GM12873 (cell line): Measurements from ENCODE around the gene ELANE.

Source experiments
- CTCF ChIP-seq: IDR thresholded peaks from 2 replicates; pipeline ENCODE4 v1.5.1; 2012; ENCODE audit warnings: low read depth, mild to moderate bottlenecking, moderate library complexity, low read length, control low read depth; ENCODE audit not compliant: insufficient read depth; ENCODE audit errors: missing control alignments

ELANE gene

GRCh38 chr19:815775-816499 lies 36.2 kb upstream of the ELANE start:
- TF ChIP-seq CTCF: no peak

GRCh38 chr19:816500-816857 lies 35.6 kb upstream of the ELANE start:
- TF ChIP-seq CTCF: no peak

GRCh38 chr19:821231-821824 lies 30.8 kb upstream of the ELANE start:
- TF ChIP-seq CTCF: no peak

GRCh38 chr19:821825-822503 lies 30.1 kb upstream of the ELANE start, which contains the start of gene PLPPR3:
TSS of gene PLPPR3 (minus strand) at chr19:821955. CDS start at chr19:821559, 396 bp downstream.
- TF ChIP-seq CTCF: no peak

- no peak for TF ChIP-seq CTCF
These were observed 28.5 kb upstream of the ELANE start for GRCh38 chr19:823565-824121.

GRCh38 chr19:824885-825284 lies 27.2 kb upstream of the ELANE start:
- no peak for TF ChIP-seq CTCF
